DMS153 (cell line): ENCODE results near the gene AIMP1.
"Not testable (repeated sequence)": the region's sequence is repeated elsewhere in the genome, so short reads cannot be mapped to it uniquely, and the experiment has no call there.

ENCODE experiments used
- DNase-seq: peaks from one replicate; lab custom pipeline; 2025; lab: John Stamatoyannopoulos, UW

AIMP1 gene

GRCh38 chr4:106312997-106313522 is 3.3 kb upstream of the AIMP1 start:
- no peak for DNase-seq

GRCh38 chr4:106314960-106315359 is 1.4 kb upstream of the AIMP1 start:
- no peak for DNase-seq

- no peak for DNase-seq
Measured at GRCh38 chr4:106315476-106315967, 828 bp upstream of the AIMP1 start.

- no peak for DNase-seq
Measured at GRCh38 chr4:106316773-106317409, 541 bp downstream of the AIMP1 start.

- DNase-seq = no peak
Measured at GRCh38 chr4:106317815-106318214, 1.5 kb downstream of the AIMP1 start.

GRCh38 chr4:106318511-106318910 is 2.2 kb downstream of the AIMP1 start:
- no peak for DNase-seq

GRCh38 chr4:106320235-106320634 is 3.9 kb downstream of the AIMP1 start:
- DNase-seq = no peak

GRCh38 chr4:106321168-106321567 is 4.8 kb downstream of the AIMP1 start:
- DNase-seq = not testable (repeated sequence)

GRCh38 chr4:106321814-106322213 is 5.5 kb downstream of the AIMP1 start:
- DNase-seq = not testable (repeated sequence)

- no peak for DNase-seq
Measured at GRCh38 chr4:106323119-106323518, 6.8 kb downstream of the AIMP1 start.

GRCh38 chr4:106325800-106326199 is 9.4 kb downstream of the AIMP1 start:
- no peak for DNase-seq

- no peak for DNase-seq
Measured at GRCh38 chr4:106329041-106329618, 12.8 kb downstream of the AIMP1 start.

- no peak for DNase-seq
Measured at GRCh38 chr4:106333186-106333585, 16.8 kb downstream of the AIMP1 start.

- DNase-seq = no peak
Measured at GRCh38 chr4:106334741-106335470, 18.6 kb downstream of the AIMP1 start.

- DNase-seq = no peak
Measured at GRCh38 chr4:106336618-106337017, 20.3 kb downstream of the AIMP1 start.

GRCh38 chr4:106337916-106338315 is 21.6 kb downstream of the AIMP1 start:
- no peak for DNase-seq

- no peak for DNase-seq
Measured at GRCh38 chr4:106338671-106339070, 22.3 kb downstream of the AIMP1 start.

- DNase-seq = no peak
Measured at GRCh38 chr4:106339431-106339830, 23.1 kb downstream of the AIMP1 start.

- DNase-seq = no peak
Measured at GRCh38 chr4:106340774-106341173, 24.4 kb downstream of the AIMP1 start.

- DNase-seq = no peak
Measured at GRCh38 chr4:106343865-106344646, 27.7 kb downstream of the AIMP1 start.

- no peak for DNase-seq
Measured at GRCh38 chr4:106344647-106344970, 28.3 kb downstream of the AIMP1 start.

- DNase-seq = no peak
Measured at GRCh38 chr4:106347167-106347566, 30.8 kb downstream of the AIMP1 start.
